Neuronal stem cell (in vitro differentiated cells): Measurements from ENCODE around the gene C3orf70.

Source experiments
- DNase-seq: peaks from one replicate; pipeline ENCODE4 v3.0.0-alpha.2; 2013; ENCODE audit warnings: low spot score
- H2AFZ ChIP-seq: one replicate; pipeline ENCODE4 v1.6.1; 2013; ENCODE audit warnings: mild to moderate bottlenecking, low read length, inconsistent platforms
- H2AK5ac ChIP-seq: 2 replicates; pipeline ENCODE4 v1.6.1; 2013; ENCODE audit warnings: low read depth, mild to moderate bottlenecking, inconsistent platforms, low read length, moderate library complexity, mixed read lengths
- H2BK120ac ChIP-seq: 2 replicates; pipeline ENCODE4 v1.6.1; 2013; ENCODE audit warnings: low read depth, mild to moderate bottlenecking, inconsistent platforms, low read length, moderate library complexity, mixed read lengths
- H2BK12ac ChIP-seq: one replicate; pipeline ENCODE4 v1.6.1; 2013; ENCODE audit warnings: low read length, inconsistent platforms
- H2BK15ac ChIP-seq: 2 replicates; pipeline ENCODE4 v1.6.1; 2013; ENCODE audit warnings: mild to moderate bottlenecking, low read length, inconsistent platforms, mixed read lengths
- H2BK5ac ChIP-seq: one replicate; pipeline ENCODE4 v1.6.1; 2013; ENCODE audit warnings: inconsistent platforms, mild to moderate bottlenecking, low read length, moderate library complexity
- H3K14ac ChIP-seq: one replicate; pipeline ENCODE4 v1.6.1; 2013; ENCODE audit warnings: low read length, inconsistent platforms
- H3K18ac ChIP-seq: 2 replicates; pipeline ENCODE4 v1.6.1; 2013; ENCODE audit warnings: low read length, inconsistent platforms
- H3K23ac ChIP-seq: 2 replicates; pipeline ENCODE4 v1.6.1; 2013; ENCODE audit warnings: low read depth, mild to moderate bottlenecking, mixed read lengths, low read length, inconsistent platforms; ENCODE audit not compliant: poor library complexity
- H3K27ac ChIP-seq: replicated peaks from 3 replicates; pipeline ENCODE4 v1.5.1; 2013; ENCODE audit warnings: low read length, inconsistent platforms
- H3K27me3 ChIP-seq, 3 experiments: 2 replicates each; pipeline ENCODE4 v1.6.1; 2013; ENCODE audit warnings: low read length in 3 of 3, mild to moderate bottlenecking in 2 of 3, inconsistent platforms in 1 of 3, low read depth in 1 of 3, mixed read lengths in 1 of 3, moderate library complexity in 1 of 3; ENCODE audit not compliant: control insufficient read depth in 3 of 3, insufficient read depth in 3 of 3
- H3K36me3 ChIP-seq, 2 donors: replicated peaks in 1 of 2; 2 replicates each; pipeline ENCODE4 v1.6.1; 2013; ENCODE audit warnings: low read length in 2 of 2; ENCODE audit not compliant: control insufficient read depth in 2 of 2, insufficient read depth in 2 of 2
- H3K4ac ChIP-seq: 2 replicates; pipeline ENCODE4 v1.6.1; 2013; ENCODE audit warnings: inconsistent platforms, mild to moderate bottlenecking, low read length, moderate library complexity
- H3K4me1 ChIP-seq, 2 donors: 1 replicate in 1 of 2; 2 replicates in 1 of 2; pipeline ENCODE4 v1.6.1; 2013; ENCODE audit warnings: low read length in 2 of 2, low read depth in 1 of 2; ENCODE audit not compliant: control insufficient read depth in 2 of 2, insufficient read depth in 1 of 2
- H3K4me2 ChIP-seq: one replicate; pipeline ENCODE4 v1.6.1; 2013; ENCODE audit warnings: mild to moderate bottlenecking, low read length, inconsistent platforms; ENCODE audit not compliant: insufficient read depth, poor library complexity, severe bottlenecking
- H3K4me3 ChIP-seq, 2 donors: 2 replicates each; pipeline ENCODE4 v1.5.1; 2013; ENCODE audit warnings: low read length in 2 of 2, mild to moderate bottlenecking in 2 of 2, inconsistent platforms in 1 of 2, moderate library complexity in 1 of 2
- H3K79me1 ChIP-seq: one replicate; pipeline ENCODE4 v1.6.1; 2013; ENCODE audit warnings: low read depth, mild to moderate bottlenecking, inconsistent platforms, low read length, moderate library complexity
- H3K9ac ChIP-seq: one replicate; pipeline ENCODE4 v1.6.1; 2013; ENCODE audit warnings: mild to moderate bottlenecking, low read depth, low read length, inconsistent platforms; ENCODE audit not compliant: poor library complexity
- H3K9me3 ChIP-seq, 2 donors: replicated peaks in 1 of 2; 2 replicates each; pipeline versions ENCODE3 to v1.6.1; 2013; ENCODE audit warnings: low read length in 2 of 2, mild to moderate bottlenecking in 2 of 2, inconsistent platforms in 1 of 2, low read depth in 1 of 2, mixed read lengths in 1 of 2, moderate library complexity in 1 of 2; ENCODE audit not compliant: control insufficient read depth in 2 of 2, insufficient read depth in 1 of 2
- H4K8ac ChIP-seq: one replicate; pipeline ENCODE4 v1.6.1; 2013; ENCODE audit warnings: low read depth, mild to moderate bottlenecking, inconsistent platforms, low read length, moderate library complexity
- H4K91ac ChIP-seq: one replicate; pipeline ENCODE4 v1.6.1; 2013; ENCODE audit warnings: low read length, low read depth, mild to moderate bottlenecking, inconsistent platforms; ENCODE audit not compliant: poor library complexity
- WGBS, 2 donors: extraction: QIAGEN DNeasy Blood & Tissue Kit; methylation state at CpG; one replicate each; pipeline ENCODE4 v1.1.7; 2013; ENCODE audit warnings: missing lambda C conversion rate in 2 of 2, mixed read lengths in 1 of 2; ENCODE audit not compliant: insufficient read length in 2 of 2, insufficient replicate concordance in 1 of 2; ENCODE audit errors: extremely low coverage in 2 of 2; 5-methylcytosine and 5-hydroxymethylcytosine counted together

C3orf70 gene

DNA sequence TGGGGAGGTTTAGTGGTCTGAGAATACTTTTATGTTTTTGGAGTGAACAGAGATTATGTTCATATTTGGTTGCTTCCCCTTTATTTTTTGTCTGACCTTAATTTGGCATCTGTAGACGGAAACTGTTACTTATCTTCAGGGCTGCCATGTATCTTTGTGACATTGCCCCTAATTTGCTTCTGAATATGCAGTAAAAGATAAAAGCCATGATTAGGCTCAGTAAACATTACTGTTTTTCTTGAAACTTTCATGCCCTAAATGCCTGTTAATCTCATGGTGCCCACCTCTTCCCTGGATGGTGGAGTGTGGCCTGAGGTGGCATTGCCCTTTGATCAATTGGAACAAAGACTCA is 106.7 kb downstream of the C3orf70 start:
- no peak overlapping the region for H3K4ac ChIP-seq
- no peak overlapping the region for H4K8ac ChIP-seq
- peaks cover 6 to 19% of the 10 kb centered on the region in 2 donors for H3K36me3 ChIP-seq
- no peak overlapping the region for H3K14ac ChIP-seq
- H2AFZ ChIP-seq = no peak overlapping the region
- no peak overlapping the region for H3K4me3 ChIP-seq
- H3K27me3 ChIP-seq = no peaks in the 10 kb centered on the region
- H2BK5ac ChIP-seq = no peak overlapping the region
- H2BK15ac ChIP-seq = no peak overlapping the region
- no peak overlapping the region for H3K27ac ChIP-seq
- no peak overlapping the region for H2AK5ac ChIP-seq
- H2BK12ac ChIP-seq = no peak overlapping the region
- no peak overlapping the region for H4K91ac ChIP-seq
- H3K23ac ChIP-seq = no peak overlapping the region
- WGBS, 2 donors = no CpG with 5 or more reads among the region's 1 CpG
- H3K9me3 ChIP-seq = no peaks in the 10 kb centered on the region
- peaks cover 1% of the 10 kb centered on the region for H3K79me1 ChIP-seq
- H2BK120ac ChIP-seq = no peak overlapping the region
- H3K4me2 ChIP-seq = no peak overlapping the region
- DNase-seq = no peak
- H3K18ac ChIP-seq = no peak overlapping the region
- H3K9ac ChIP-seq = no peak overlapping the region
- H3K4me1 ChIP-seq = no peaks in the 10 kb centered on the region

DNA sequence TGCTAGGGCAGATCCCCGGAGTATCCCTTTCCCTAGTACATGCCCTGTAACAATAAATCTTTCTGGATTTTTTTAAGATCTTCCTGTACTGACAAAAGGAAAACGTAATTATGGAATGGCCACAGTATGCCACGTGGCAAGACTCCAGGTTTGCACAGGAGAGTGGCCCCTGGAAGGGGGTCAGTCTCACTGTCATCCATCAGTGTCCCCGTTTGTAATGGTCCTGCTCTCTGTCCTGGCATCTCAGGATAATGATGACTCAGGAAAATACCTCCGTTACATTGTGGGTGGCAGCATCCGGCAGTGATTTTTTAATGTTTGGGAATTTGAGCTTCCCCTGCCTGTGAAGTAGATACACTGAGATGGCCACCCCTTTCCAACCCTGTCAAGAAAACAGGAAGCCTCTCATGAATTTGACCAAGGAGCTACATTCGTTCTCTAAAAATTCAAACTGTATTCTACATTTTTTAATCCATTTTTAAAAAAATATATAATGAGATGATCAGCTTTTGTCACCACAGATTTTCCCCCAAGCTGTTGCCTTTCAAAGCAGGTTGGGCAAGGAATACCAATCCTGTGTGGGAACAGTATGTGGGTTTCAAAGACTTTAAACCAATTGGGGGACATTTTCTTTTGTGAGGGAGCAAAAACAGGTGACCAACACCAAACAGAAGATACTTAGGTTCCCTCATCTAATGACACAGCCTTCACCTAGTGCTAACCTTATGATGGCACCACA is 110.4 kb downstream of the C3orf70 start:
- DNase-seq = no peak
- Histone ChIP-seq H3K4me3 (no peak overlapping the region), H3K4me1 (no peaks in the 10 kb centered on the region), H2BK120ac (no peak overlapping the region), H2BK12ac (no peak overlapping the region), H3K18ac (no peak overlapping the region), H3K79me1 (no peaks in the 10 kb centered on the region), H3K9me3 (no peaks in the 10 kb centered on the region), H3K14ac (no peak overlapping the region), H3K36me3 (no peaks in the 10 kb centered on the region), H3K27ac (no peak overlapping the region), H4K8ac (no peak overlapping the region), H4K91ac (no peak overlapping the region), H2AK5ac (no peak overlapping the region), H3K27me3 (no peaks in the 10 kb centered on the region), H3K23ac (no peak overlapping the region), H2AFZ (no peak overlapping the region), H3K4ac (no peak overlapping the region), H2BK5ac (no peak overlapping the region), H3K9ac (no peak overlapping the region), H3K4me2 (no peak overlapping the region), H2BK15ac (no peak overlapping the region)
- WGBS, 2 donors = no CpG with 5 or more reads among the region's 7 CpGs

DNA sequence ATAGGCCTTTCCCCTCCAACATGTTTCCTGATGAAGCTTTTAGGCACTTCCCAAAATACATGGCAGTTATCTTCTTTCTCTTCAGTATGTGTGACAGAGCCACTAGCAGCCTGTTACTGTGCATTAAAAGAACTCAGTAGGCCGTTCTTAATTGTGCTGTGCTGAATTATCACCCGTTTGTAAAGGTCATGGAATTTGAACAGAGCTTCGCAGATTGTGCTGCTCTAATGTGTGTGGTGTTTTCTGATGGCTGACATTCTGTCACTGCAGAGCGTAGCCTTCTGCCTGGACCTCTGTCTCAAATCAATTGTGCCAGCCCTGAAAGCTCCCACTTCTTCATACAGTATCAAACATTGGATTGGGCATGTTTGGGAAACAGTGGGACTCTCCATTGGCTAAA is 111.3 kb downstream of the C3orf70 start:
- no peak overlapping the region for H3K23ac ChIP-seq
- no peak overlapping the region for H2AK5ac ChIP-seq
- H3K4me1 ChIP-seq = no peaks in the 10 kb centered on the region
- H2BK120ac ChIP-seq = no peak overlapping the region
- H3K36me3 ChIP-seq = no peaks in the 10 kb centered on the region
- no peak overlapping the region for H3K4me3 ChIP-seq
- H2BK5ac ChIP-seq = no peak overlapping the region
- no peak overlapping the region for H4K91ac ChIP-seq
- H3K14ac ChIP-seq = no peak overlapping the region
- H3K4me2 ChIP-seq = no peak overlapping the region
- no peak overlapping the region for H2BK15ac ChIP-seq
- H2BK12ac ChIP-seq = no peak overlapping the region
- no peak overlapping the region for H4K8ac ChIP-seq
- H3K18ac ChIP-seq = no peak overlapping the region
- H3K9ac ChIP-seq = no peak overlapping the region
- DNase-seq = no peak
- H3K4ac ChIP-seq = no peak overlapping the region
- no CpG with 5 or more reads among the region's 4 CpGs for WGBS, 2 donors
- H3K9me3 ChIP-seq = no peaks in the 10 kb centered on the region
- no peak overlapping the region for H3K27ac ChIP-seq
- H3K27me3 ChIP-seq = no peaks in the 10 kb centered on the region
- no peaks in the 10 kb centered on the region for H3K79me1 ChIP-seq
- no peak overlapping the region for H2AFZ ChIP-seq

DNA sequence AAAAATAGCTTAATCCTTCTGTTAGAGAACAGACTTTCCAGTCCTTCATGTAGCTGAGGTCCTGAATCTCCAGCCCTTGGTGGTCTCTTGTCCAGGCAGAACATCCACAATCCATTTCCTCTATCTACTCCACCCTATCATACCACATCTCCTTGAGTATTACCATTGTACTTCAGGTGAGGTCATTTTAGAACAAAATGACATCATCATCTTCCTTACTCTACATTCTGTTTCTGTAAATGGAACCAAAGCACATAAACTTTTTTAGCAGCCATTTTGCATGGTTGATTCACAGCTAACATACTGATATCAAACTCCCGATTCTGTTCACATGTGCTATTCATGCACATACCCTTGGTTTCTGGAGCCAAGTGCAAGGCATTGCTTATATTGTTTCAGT is 112.4 kb downstream of the C3orf70 start:
- Histone ChIP-seq H4K91ac (no peak overlapping the region), H3K23ac (no peak overlapping the region), H2BK120ac (no peak overlapping the region), H2BK12ac (no peak overlapping the region), H3K4me2 (no peak overlapping the region), H3K27me3 (no peaks in the 10 kb centered on the region), H2AK5ac (no peak overlapping the region), H3K4ac (no peak overlapping the region), H3K4me1 (no peaks in the 10 kb centered on the region), H3K27ac (no peak overlapping the region), H2BK15ac (no peak overlapping the region), H2AFZ (no peak overlapping the region), H3K18ac (no peak overlapping the region), H4K8ac (no peak overlapping the region), H3K4me3 (no peak overlapping the region), H3K9ac (no peak overlapping the region), H3K14ac (no peak overlapping the region), H2BK5ac (no peak overlapping the region), H3K9me3 (no peaks in the 10 kb centered on the region), H3K36me3 (no peaks in the 10 kb centered on the region), H3K79me1 (no peaks in the 10 kb centered on the region)
- DNase-seq = no peak
- no CpG with 5 or more reads among the region's 1 CpG for WGBS, 2 donors
